NCI-H128 (cell line): ENCODE measurements around the gene VAT1L.

Experiments used
- DNase-seq: peaks from one replicate; lab custom pipeline; 2025; ENCODE audit not compliant: unreplicated experiment; lab: John Stamatoyannopoulos, UW

Gene VAT1L

GRCh38 chr16:77788181-77789084, at the start of gene VAT1L:
TSS of gene VAT1L (plus strand) at chr16:77788564. CDS start at chr16:77788683, 119 bp downstream.
- peak; percentile 3 for DNase-seq

GRCh38 chr16:77738706-77739558, 49.4 kb upstream of the VAT1L start:
- no peak for DNase-seq

GRCh38 chr16:77739559-77739892, 48.8 kb upstream of the VAT1L start:
- no peak for DNase-seq

- no peak for DNase-seq
Measured at GRCh38 chr16:77744141-77744540, 44.2 kb upstream of the VAT1L start.

GRCh38 chr16:77745972-77746371, 42.4 kb upstream of the VAT1L start:
- no peak for DNase-seq

- DNase-seq = no peak
Measured at GRCh38 chr16:77748421-77749005, 39.9 kb upstream of the VAT1L start.

GRCh38 chr16:77749415-77749814, 38.9 kb upstream of the VAT1L start:
- no peak for DNase-seq

GRCh38 chr16:77758046-77758445, 30.3 kb upstream of the VAT1L start:
- DNase-seq = no peak

GRCh38 chr16:77758508-77758907, 29.9 kb upstream of the VAT1L start:
- DNase-seq = no peak

GRCh38 chr16:77759201-77759600, 29.2 kb upstream of the VAT1L start:
- DNase-seq = no peak

- DNase-seq = no peak
Measured at GRCh38 chr16:77759821-77760220, 28.5 kb upstream of the VAT1L start.

- no peak for DNase-seq
Measured at GRCh38 chr16:77760800-77761199, 27.6 kb upstream of the VAT1L start.

- DNase-seq = no peak
Measured at GRCh38 chr16:77761204-77761603, 27.2 kb upstream of the VAT1L start.

GRCh38 chr16:77762262-77762661, 26.1 kb upstream of the VAT1L start:
- no peak for DNase-seq

- DNase-seq = no peak
Measured at GRCh38 chr16:77763994-77764393, 24.4 kb upstream of the VAT1L start.

- DNase-seq = no peak
Measured at GRCh38 chr16:77767211-77767610, 21.2 kb upstream of the VAT1L start.

- DNase-seq = no peak
Measured at GRCh38 chr16:77767826-77768225, 20.5 kb upstream of the VAT1L start.

- no peak for DNase-seq
Measured at GRCh38 chr16:77775911-77776909, 12.2 kb upstream of the VAT1L start.

GRCh38 chr16:77777745-77778144, 10.6 kb upstream of the VAT1L start:
- no peak for DNase-seq

- no peak for DNase-seq
Measured at GRCh38 chr16:77780378-77780837, 8.0 kb upstream of the VAT1L start.
